Chondrocyte (in vitro differentiated cells): ENCODE data around the gene XK. TPM values are rescaled to one million over a fixed set of nuclear protein-coding genes. Genes with fewer than 3 reads are reported as not detected.
"Not testable (repeated sequence)": the region's sequence is repeated elsewhere in the genome, so short reads cannot be mapped to it uniquely, and the experiment has no call there.

Experiments used
- DNase-seq: peaks from one replicate; pipeline ENCODE4 v3.0.0; 2021; ENCODE audit warnings: mixed read lengths, low spot score
- H3K27ac Mint-ChIP-seq: one replicate; pipeline ENCODE4 v1.8.0; 2021; ENCODE audit warnings: mild to moderate bottlenecking, moderate library complexity, mixed read lengths; ENCODE audit not compliant: unreplicated experiment
- H3K27me3 Mint-ChIP-seq: 2 replicates; pipeline ENCODE4 v1.8.0; 2021; ENCODE audit warnings: low read depth, mixed read lengths
- H3K36me3 Mint-ChIP-seq: 2 replicates; pipeline ENCODE4 v1.8.0; 2021; ENCODE audit warnings: low read depth, mixed read lengths
- H3K4me1 Mint-ChIP-seq: 2 replicates; pipeline ENCODE4 v1.8.0; 2021; ENCODE audit warnings: low read depth, mild to moderate bottlenecking, mixed read lengths
- H3K4me3 Mint-ChIP-seq: one replicate; pipeline ENCODE4 v1.8.0; 2021; ENCODE audit warnings: mild to moderate bottlenecking, moderate library complexity, mixed read lengths; ENCODE audit not compliant: unreplicated experiment
- H3K9me3 Mint-ChIP-seq: 2 replicates; pipeline ENCODE4 v1.8.0; 2021; ENCODE audit warnings: low read depth, mixed read lengths
- total RNA-seq: library from RNA; stranded (reverse); gene quantifications from 3 replicates; pipeline ENCODE4 v1.2.1, GENCODE V29; 2021
- TF ChIP-seq, protein P1 (sequence below): fragments of 200-600 bp; sonication (generic); IDR thresholded peaks from 2 replicates; pipeline ENCODE4 v1.5.0; 2021; ENCODE audit warnings: antibody characterized with exemption, mild to moderate bottlenecking, moderate library complexity

Gene XK
- total RNA-seq, 1 donor from 2014 or later = 0.07 TPM

DNA sequence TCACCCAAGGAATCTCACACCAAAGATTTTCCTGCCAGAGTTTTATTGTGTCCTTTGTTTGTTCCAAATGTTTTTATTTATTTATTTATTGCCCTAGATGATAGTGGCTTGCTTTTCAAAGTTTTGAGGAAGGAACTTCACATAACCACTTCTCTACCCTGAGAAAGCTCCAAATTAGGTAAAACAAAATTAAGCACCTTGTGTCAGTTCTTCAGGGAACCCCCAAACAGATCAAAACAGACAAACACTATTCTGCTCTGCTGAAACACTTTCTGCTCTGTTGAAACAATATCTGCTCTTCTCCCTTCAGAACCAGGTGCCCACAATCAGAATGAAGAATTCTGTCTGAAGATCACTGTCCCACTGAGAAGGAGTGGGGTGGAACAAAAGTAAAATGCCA lies 77.8 kb downstream of the XK start:
- Mint-ChIP-seq H3K27me3 (peaks cover 5% of the 10 kb centered on the region), H3K4me1 (no peaks in the 10 kb centered on the region), H3K27ac (no peak overlapping the region), H3K36me3 (no peaks in the 10 kb centered on the region), H3K4me3 (no peak overlapping the region), H3K9me3 (peaks cover 6% of the 10 kb centered on the region)
- DNase-seq = no peak
- TF ChIP-seq, protein P1, sequence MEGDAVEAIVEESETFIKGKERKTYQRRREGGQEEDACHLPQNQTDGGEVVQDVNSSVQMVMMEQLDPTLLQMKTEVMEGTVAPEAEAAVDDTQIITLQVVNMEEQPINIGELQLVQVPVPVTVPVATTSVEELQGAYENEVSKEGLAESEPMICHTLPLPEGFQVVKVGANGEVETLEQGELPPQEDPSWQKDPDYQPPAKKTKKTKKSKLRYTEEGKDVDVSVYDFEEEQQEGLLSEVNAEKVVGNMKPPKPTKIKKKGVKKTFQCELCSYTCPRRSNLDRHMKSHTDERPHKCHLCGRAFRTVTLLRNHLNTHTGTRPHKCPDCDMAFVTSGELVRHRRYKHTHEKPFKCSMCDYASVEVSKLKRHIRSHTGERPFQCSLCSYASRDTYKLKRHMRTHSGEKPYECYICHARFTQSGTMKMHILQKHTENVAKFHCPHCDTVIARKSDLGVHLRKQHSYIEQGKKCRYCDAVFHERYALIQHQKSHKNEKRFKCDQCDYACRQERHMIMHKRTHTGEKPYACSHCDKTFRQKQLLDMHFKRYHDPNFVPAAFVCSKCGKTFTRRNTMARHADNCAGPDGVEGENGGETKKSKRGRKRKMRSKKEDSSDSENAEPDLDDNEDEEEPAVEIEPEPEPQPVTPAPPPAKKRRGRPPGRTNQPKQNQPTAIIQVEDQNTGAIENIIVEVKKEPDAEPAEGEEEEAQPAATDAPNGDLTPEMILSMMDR = no peak

DNA sequence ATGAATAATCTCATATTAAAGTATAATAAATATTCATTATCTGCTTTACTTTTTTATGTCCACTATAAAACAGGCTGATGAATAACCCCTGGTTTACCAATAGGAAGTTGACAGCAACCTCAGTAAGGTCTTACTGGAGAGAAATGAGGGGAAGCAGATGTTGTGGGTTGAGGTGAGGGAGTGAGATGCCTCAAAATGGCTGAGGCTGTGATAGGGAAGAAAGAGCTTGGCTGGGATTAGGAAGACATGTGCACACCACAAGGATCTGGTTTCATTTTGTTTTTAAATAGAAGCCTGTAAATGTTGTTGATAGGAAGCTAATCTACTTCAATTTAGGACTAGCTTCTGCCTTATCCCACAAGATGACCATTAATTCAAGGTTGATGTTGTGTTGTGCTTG lies 79.9 kb downstream of the XK start:
- peaks cover 5% of the 10 kb centered on the region for H3K27me3 Mint-ChIP-seq
- no peak overlapping the region for H3K4me3 Mint-ChIP-seq
- TF ChIP-seq, protein P1 = no peak
- H3K27ac Mint-ChIP-seq = no peak overlapping the region
- H3K36me3 Mint-ChIP-seq = no peaks in the 10 kb centered on the region
- H3K4me1 Mint-ChIP-seq = no peaks in the 10 kb centered on the region
- DNase-seq = no peak
- H3K9me3 Mint-ChIP-seq = peaks cover 11% of the 10 kb centered on the region

DNA sequence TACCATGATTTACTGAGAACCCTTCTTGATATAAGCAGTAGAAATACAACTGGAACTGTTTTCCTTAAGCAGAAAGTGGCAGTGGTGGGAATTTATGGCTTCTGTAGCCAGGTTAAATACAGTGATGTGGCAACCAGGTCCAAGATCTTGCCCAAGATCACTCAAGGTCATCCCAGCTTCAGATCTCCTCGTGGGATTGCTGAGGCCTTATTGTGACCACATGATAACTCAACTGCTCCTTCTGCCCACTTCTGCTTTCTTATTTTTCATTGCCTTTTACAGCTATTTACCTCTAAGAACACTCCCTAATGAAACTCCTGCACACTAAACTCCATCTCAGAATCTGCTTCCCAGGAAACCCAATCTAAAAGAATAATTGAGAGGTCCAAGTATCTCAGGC lies 81.8 kb downstream of the XK start:
- no peak overlapping the region for H3K27ac Mint-ChIP-seq
- TF ChIP-seq, protein P1 = no peak
- H3K36me3 Mint-ChIP-seq = no peaks in the 10 kb centered on the region
- DNase-seq = no peak
- H3K9me3 Mint-ChIP-seq = peaks cover 10% of the 10 kb centered on the region
- H3K4me3 Mint-ChIP-seq = no peak overlapping the region
- peaks cover 7% of the 10 kb centered on the region for H3K27me3 Mint-ChIP-seq
- H3K4me1 Mint-ChIP-seq = no peaks in the 10 kb centered on the region

DNA sequence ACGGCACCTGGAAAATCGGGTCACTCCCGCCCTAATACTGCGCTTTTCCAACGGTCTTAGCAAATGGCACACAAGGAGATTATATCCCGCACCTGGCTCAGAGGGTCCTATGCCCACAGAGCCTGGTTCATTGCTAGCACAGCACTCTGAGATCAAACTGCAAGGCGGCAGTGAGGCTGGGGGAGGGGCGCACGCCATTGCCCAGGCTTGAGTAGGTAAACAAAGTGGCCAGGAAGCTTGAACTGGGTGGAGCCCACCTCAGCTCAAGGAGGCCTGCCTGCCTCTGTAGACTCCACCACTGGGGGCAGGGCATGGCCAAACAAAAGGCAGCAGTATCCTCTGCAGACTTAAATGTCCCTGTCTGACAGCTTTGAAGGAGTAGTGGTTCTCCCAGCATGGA lies 83.3 kb downstream of the XK start:
- not testable (repeated sequence) for H3K27me3 Mint-ChIP-seq, DNase-seq, H3K4me3 Mint-ChIP-seq, H3K4me1 Mint-ChIP-seq, H3K36me3 Mint-ChIP-seq, H3K27ac Mint-ChIP-seq
- H3K9me3 Mint-ChIP-seq = peaks cover 10% of the 10 kb centered on the region

DNA sequence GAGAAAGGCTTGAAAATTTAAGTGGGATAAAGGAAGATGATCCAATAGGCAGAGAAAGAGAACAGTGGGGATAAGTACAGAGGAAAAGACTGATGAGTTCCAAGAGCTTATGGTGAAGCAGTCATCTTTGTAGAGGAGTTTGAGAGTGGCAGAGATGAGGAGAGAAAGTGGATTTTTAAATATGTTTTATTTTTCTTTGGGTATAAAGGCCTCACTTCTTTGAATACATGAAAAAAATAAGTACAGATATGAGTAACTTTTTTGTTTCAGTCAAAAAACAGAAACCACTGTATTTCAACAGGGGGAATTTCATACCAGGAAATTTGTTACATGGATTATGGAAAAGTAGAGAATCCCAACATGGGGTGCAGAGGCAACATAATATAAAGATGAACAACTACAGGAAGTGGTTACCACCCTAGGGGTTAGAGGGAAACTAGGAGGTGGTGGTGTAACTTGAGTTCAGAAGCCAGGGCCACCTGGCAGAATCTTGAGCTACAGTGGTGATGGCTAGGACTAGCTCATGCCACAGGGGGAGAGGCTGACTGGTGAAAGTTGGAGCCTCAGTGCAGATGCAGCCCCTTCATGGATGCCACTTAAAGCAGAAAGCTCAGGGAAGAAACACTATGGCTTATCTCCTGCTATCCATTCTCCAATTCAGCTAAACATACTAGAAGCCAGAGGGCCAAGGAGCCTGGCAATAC lies 90.8 kb downstream of the XK start:
- TF ChIP-seq, protein P1 = no peak
- H3K27me3 Mint-ChIP-seq = peaks cover 2% of the 10 kb centered on the region
- no peaks in the 10 kb centered on the region for H3K36me3 Mint-ChIP-seq
- no peak overlapping the region for H3K27ac Mint-ChIP-seq
- no peak overlapping the region for H3K4me3 Mint-ChIP-seq
- H3K9me3 Mint-ChIP-seq = no peaks in the 10 kb centered on the region
- no peak for DNase-seq
- no peaks in the 10 kb centered on the region for H3K4me1 Mint-ChIP-seq

DNA sequence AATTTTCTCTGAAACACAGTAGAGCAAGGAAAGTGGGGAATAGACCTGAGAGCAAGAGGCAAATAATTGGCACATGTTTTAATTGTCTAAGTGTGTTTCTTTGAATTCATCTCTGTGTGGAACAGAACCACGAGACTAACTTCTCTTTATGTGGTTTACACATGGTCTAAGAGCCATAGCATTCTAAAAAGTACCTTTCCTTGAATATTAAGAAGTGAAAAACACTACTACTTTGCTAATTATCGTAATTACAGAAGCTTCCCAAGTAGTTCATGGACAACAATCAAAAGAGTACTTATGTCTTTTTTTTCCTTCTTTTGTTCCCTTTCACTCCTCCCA lies 91.4 kb downstream of the XK start:
- no peaks in the 10 kb centered on the region for H3K4me1 Mint-ChIP-seq
- no peak overlapping the region for H3K4me3 Mint-ChIP-seq
- H3K27ac Mint-ChIP-seq = no peak overlapping the region
- H3K36me3 Mint-ChIP-seq = no peaks in the 10 kb centered on the region
- no peak for DNase-seq
- H3K9me3 Mint-ChIP-seq = no peaks in the 10 kb centered on the region
- peaks cover 2% of the 10 kb centered on the region for H3K27me3 Mint-ChIP-seq
- TF ChIP-seq, protein P1 = no peak
